ENCODE data around the gene PCDHGA7.
"Not testable (repeated sequence)": the region's sequence is repeated elsewhere in the genome, so short reads cannot be mapped to it uniquely, and the experiment has no call there.

Gene PCDHGA7

GRCh38 chr5:141382469-141383294 lies at the start of gene PCDHGA7:
TSS of gene PCDHGA7 (plus strand) at chr5:141382742. CDS start at chr5:141382900, 158 bp downstream.
- no peak for DNase-seq

GRCh38 chr5:141338538-141339306 lies 43.8 kb upstream of the PCDHGA7 start, which contains the start of gene PCDHGA2:
TSS of gene PCDHGA2 (plus strand) at chr5:141338760.
- DNase-seq = no peak

GRCh38 chr5:141340781-141341354 lies 41.7 kb upstream of the PCDHGA7 start:
- DNase-seq = not testable (repeated sequence)

- DNase-seq = no peak
Measured at GRCh38 chr5:141342773-141343172, 39.8 kb upstream of the PCDHGA7 start.

GRCh38 chr5:141343242-141343952 lies 39.1 kb upstream of the PCDHGA7 start, which contains the start of gene PCDHGA3:
TSS of gene PCDHGA3 (plus strand) at chr5:141343829. CDS start at chr5:141344034, 205 bp downstream.
- no peak for DNase-seq

- no peak for DNase-seq
Measured at GRCh38 chr5:141343953-141344463, 38.5 kb upstream of the PCDHGA7 start.

- DNase-seq = no peak
Measured at GRCh38 chr5:141345327-141345726, 37.2 kb upstream of the PCDHGA7 start.

GRCh38 chr5:141346017-141346416 lies 36.5 kb upstream of the PCDHGA7 start:
- not testable (repeated sequence) for DNase-seq

GRCh38 chr5:141349917-141350619 lies 32.5 kb upstream of the PCDHGA7 start, which contains the start of gene PCDHGB1:
TSS of gene PCDHGB1 (plus strand) at chr5:141350099. CDS start at chr5:141350261, 162 bp downstream.
- peak; percentile 22 to 40 for DNase-seq

- DNase-seq = no peak
Measured at GRCh38 chr5:141351591-141351990, 31.0 kb upstream of the PCDHGA7 start.

GRCh38 chr5:141354900-141355469 lies 27.6 kb upstream of the PCDHGA7 start, which contains the start of gene PCDHGA4:
TSS of gene PCDHGA4 (plus strand) at chr5:141355021. CDS start at chr5:141355108, 87 bp downstream.
- DNase-seq = no peak

- DNase-seq = no peak
Measured at GRCh38 chr5:141355641-141356040, 26.9 kb upstream of the PCDHGA7 start.

GRCh38 chr5:141356133-141356532 lies 26.4 kb upstream of the PCDHGA7 start:
- DNase-seq = no peak

GRCh38 chr5:141356950-141357349 lies 25.6 kb upstream of the PCDHGA7 start:
- no peak for DNase-seq

- no peak for DNase-seq
Measured at GRCh38 chr5:141359790-141360426, 22.6 kb upstream of the PCDHGA7 start, which contains the start of gene PCDHGB2. TSS of gene PCDHGB2 (plus strand) at chr5:141359994. CDS start at chr5:141360136, 142 bp downstream.

- DNase-seq = no peak
Measured at GRCh38 chr5:141360685-141361084, 21.9 kb upstream of the PCDHGA7 start.

GRCh38 chr5:141362719-141363118 lies 19.8 kb upstream of the PCDHGA7 start:
- DNase-seq = no peak

- DNase-seq = no peak
Measured at GRCh38 chr5:141363952-141364660, 18.4 kb upstream of the PCDHGA7 start, which contains the start of gene PCDHGA5. TSS of gene PCDHGA5 (plus strand) at chr5:141364162. CDS start at chr5:141364331, 169 bp downstream.

GRCh38 chr5:141366016-141366896 lies 16.3 kb upstream of the PCDHGA7 start:
- DNase-seq = no peak
